Fibroblast of lung (primary cell): Measurements from ENCODE around the gene MRC2. TPM values are rescaled to one million over a fixed set of nuclear protein-coding genes. Genes with fewer than 3 reads are reported as not detected.

ENCODE experiments used
- DNase-seq, 2 donors: peaks; one replicate each; pipeline versions ENCODE4 v3.0.0 to v3.0.0-alpha.2; 2010; ENCODE audit warnings: low read depth in 2 of 2
- H2AFZ ChIP-seq: 2 replicates; pipeline ENCODE4 v1.5.1; 2012; ENCODE audit warnings: low read length, control low read depth, inconsistent platforms
- H3K27ac ChIP-seq: 2 replicates; pipeline ENCODE4 v1.5.1; 2011; ENCODE audit warnings: low read length, control low read depth; ENCODE audit not compliant: insufficient read depth
- H3K27me3 ChIP-seq: 2 replicates; pipeline ENCODE4 v1.5.1; 2011; ENCODE audit warnings: mild to moderate bottlenecking, low read length; ENCODE audit not compliant: control insufficient read depth, insufficient read depth
- H3K36me3 ChIP-seq: 2 replicates; pipeline ENCODE4 v1.5.1; 2011; ENCODE audit warnings: low read length; ENCODE audit not compliant: control insufficient read depth, insufficient read depth
- H3K4me1 ChIP-seq: 2 replicates; pipeline ENCODE4 v1.5.1; 2011; ENCODE audit warnings: low read length; ENCODE audit not compliant: control insufficient read depth, insufficient read depth; ENCODE audit errors: extremely low read depth
- H3K4me2 ChIP-seq: 2 replicates; pipeline ENCODE4 v1.5.1; 2011; ENCODE audit warnings: low read length, control low read depth; ENCODE audit not compliant: insufficient read depth; ENCODE audit errors: extremely low read depth
- H3K4me3 ChIP-seq, 4 experiments: fragments of 200-600 bp in 1 of 4; sonication (generic) in 1 of 4; replicated peaks in 1 of 4; 2 replicates each; pipeline ENCODE4 v1.5.1; 2011 to 2016; ENCODE audit warnings: low read length in 4 of 4, low read depth in 3 of 4, mild to moderate bottlenecking in 3 of 4, control low read depth in 2 of 4, inconsistent platforms in 1 of 4, mixed read lengths in 1 of 4; ENCODE audit not compliant: insufficient read depth in 1 of 4; ENCODE audit errors: control extremely low read depth in 1 of 4
- H3K79me2 ChIP-seq: 2 replicates; pipeline ENCODE4 v1.5.1; 2012; ENCODE audit warnings: mild to moderate bottlenecking, low read length, inconsistent platforms; ENCODE audit not compliant: control insufficient read depth, insufficient read depth
- H3K9ac ChIP-seq: 2 replicates; pipeline ENCODE4 v1.5.1; 2011; ENCODE audit warnings: mild to moderate bottlenecking, low read length, control low read depth; ENCODE audit not compliant: insufficient read depth
- H3K9me3 ChIP-seq: 2 replicates; pipeline ENCODE4 v1.5.1; 2012; ENCODE audit warnings: low read depth, low read length; ENCODE audit not compliant: control insufficient read depth, insufficient read depth
- H4K20me1 ChIP-seq: 2 replicates; pipeline ENCODE4 v1.5.1; 2011; ENCODE audit warnings: low read length; ENCODE audit not compliant: control insufficient read depth, insufficient read depth; ENCODE audit errors: extremely low read depth
- EZH2 ChIP-seq: IDR thresholded peaks from 2 replicates; pipeline ENCODE4 v1.5.1; 2012; ENCODE audit warnings: low read length, control low read depth, mild to moderate bottlenecking; ENCODE audit errors: missing control alignments
- polyA plus RNA-seq, 2 donors: library from polyadenylated mRNA; depleted of rRNA in 1 of 2; stranded (reverse) in 1 of 2; unstranded in 1 of 2; fragments of >200 nt; gene quantifications; 2 replicates each; pipeline ENCODE4 v1.2.1, GENCODE V29; 2011 to 2012; ENCODE audit warnings: missing spikeins in 1 of 2
- total RNA-seq: library from RNA; depleted of rRNA; stranded (reverse); fragments of >200 nt; gene quantifications from 2 replicates; pipeline ENCODE4 v1.2.1, GENCODE V29; 2014
- TF ChIP-seq, protein P1 (sequence below), 2 donors: IDR thresholded peaks in 1 of 2; conservative IDR thresholded peaks in 1 of 2; 1 replicate in 1 of 2; 2 replicates in 1 of 2; pipeline ENCODE4 v1.5.1; 2011 to 2012; ENCODE audit warnings: low read length in 2 of 2, control low read depth in 1 of 2, inconsistent platforms in 1 of 2, low read depth in 1 of 2, mild to moderate bottlenecking in 1 of 2

MRC2 gene
- total and polyA plus RNA-seq, 2 donors (not counting 1 experiment from before 2014, with no cell fraction given) = 98.7 to 164 TPM

DNA sequence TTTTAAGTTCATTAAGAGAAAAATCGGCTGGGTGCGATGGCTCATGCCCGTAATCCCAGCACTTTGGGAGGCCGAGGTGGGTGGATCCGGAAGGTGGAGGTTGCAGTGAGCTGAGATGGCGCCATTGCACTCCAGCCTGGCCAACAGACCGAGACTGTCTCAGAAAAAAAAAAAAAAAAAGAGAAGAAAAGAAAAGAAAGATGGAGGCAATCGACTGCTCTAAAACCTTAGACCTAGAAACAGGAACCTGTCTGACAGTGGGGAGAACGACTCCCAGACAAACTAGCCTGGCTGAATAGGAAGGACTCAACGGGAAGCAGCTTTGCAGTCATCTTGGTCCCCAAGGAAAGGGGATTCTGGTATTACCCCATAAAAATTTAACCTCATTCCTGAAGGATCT, 13.7 kb downstream of the MRC2 start:
- no peaks in the 10 kb centered on the region for H3K4me1 ChIP-seq
- no peak overlapping the region for H3K4me3 ChIP-seq
- no peak overlapping the region for H3K4me2 ChIP-seq
- H3K27me3 ChIP-seq = no peaks in the 10 kb centered on the region
- H3K36me3 ChIP-seq = peaks cover 3% of the 10 kb centered on the region
- no peak for DNase-seq
- H4K20me1 ChIP-seq = no peaks in the 10 kb centered on the region
- no peak overlapping the region for H3K9ac ChIP-seq
- H3K79me2 ChIP-seq = peaks cover 48% of the 10 kb centered on the region
- no peak overlapping the region for H3K27ac ChIP-seq
- no peak for TF ChIP-seq EZH2
- TF ChIP-seq, protein P1, sequence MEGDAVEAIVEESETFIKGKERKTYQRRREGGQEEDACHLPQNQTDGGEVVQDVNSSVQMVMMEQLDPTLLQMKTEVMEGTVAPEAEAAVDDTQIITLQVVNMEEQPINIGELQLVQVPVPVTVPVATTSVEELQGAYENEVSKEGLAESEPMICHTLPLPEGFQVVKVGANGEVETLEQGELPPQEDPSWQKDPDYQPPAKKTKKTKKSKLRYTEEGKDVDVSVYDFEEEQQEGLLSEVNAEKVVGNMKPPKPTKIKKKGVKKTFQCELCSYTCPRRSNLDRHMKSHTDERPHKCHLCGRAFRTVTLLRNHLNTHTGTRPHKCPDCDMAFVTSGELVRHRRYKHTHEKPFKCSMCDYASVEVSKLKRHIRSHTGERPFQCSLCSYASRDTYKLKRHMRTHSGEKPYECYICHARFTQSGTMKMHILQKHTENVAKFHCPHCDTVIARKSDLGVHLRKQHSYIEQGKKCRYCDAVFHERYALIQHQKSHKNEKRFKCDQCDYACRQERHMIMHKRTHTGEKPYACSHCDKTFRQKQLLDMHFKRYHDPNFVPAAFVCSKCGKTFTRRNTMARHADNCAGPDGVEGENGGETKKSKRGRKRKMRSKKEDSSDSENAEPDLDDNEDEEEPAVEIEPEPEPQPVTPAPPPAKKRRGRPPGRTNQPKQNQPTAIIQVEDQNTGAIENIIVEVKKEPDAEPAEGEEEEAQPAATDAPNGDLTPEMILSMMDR (conservative IDR thresholded peaks at IDR 0.05 in 1 of 2, IDR thresholded peaks at IDR 0.05 in 1 of 2; ENCODE audit: low read depth in 1 of 2, low read length in 2 of 2) = no peak
- no peak overlapping the region for H2AFZ ChIP-seq
- no peaks in the 10 kb centered on the region for H3K9me3 ChIP-seq

DNA sequence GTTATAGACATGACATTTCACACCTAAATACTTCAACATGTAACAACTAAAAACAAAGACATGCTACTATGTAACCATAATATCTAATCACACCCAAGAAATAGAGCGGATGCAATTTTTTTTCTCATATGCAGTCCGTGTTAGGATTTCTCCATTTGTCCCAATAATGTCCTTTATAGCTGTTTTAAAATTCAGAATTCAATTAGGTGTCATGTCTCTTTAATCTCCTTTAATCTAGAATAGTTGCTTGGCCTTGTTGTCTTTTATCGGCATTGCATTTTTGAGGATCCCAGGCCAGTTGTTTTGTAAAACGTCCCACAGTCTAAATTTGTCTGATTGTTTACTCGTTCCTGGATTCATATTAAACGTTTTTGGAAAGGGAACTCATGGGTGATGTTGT, 14.5 kb downstream of the MRC2 start:
- Histone ChIP-seq H3K4me3 (no peak overlapping the region), H3K9ac (no peak overlapping the region), H3K27me3 (no peaks in the 10 kb centered on the region), H3K9me3 (no peaks in the 10 kb centered on the region), H2AFZ (no peak overlapping the region), H3K27ac (no peak overlapping the region), H3K36me3 (peaks cover 3% of the 10 kb centered on the region), H4K20me1 (no peaks in the 10 kb centered on the region), H3K4me1 (no peaks in the 10 kb centered on the region), H3K79me2 (peaks cover 46% of the 10 kb centered on the region), H3K4me2 (no peak overlapping the region)
- DNase-seq = no peak
- TF ChIP-seq, protein P1 (conservative IDR thresholded peaks at IDR 0.05 in 1 of 2, IDR thresholded peaks at IDR 0.05 in 1 of 2; ENCODE audit: low read depth in 1 of 2, low read length in 2 of 2) = no peak
- TF ChIP-seq EZH2 = no peak

DNA sequence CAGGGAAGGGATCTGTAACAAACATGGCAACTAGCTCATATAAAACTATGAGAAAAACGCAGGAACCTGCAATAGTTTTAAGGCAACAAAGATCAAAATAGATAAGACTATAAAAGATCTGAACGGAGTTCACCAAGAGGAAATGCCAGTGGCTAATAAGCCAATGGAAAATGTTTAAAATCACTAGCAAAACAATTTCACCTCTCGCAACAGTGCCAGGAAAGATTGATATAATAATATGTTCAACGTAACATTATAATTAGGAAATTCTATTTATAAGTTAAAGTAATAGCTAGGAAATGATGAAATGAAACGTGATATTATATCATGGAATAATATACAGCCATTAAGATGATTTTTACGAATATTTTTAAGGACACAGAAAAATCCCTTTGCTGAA, 16.0 kb downstream of the MRC2 start:
- H3K9me3 ChIP-seq = no peaks in the 10 kb centered on the region
- no peak for DNase-seq
- H3K36me3 ChIP-seq = peaks cover 2% of the 10 kb centered on the region
- TF ChIP-seq, protein P1 (conservative IDR thresholded peaks at IDR 0.05 in 1 of 2, IDR thresholded peaks at IDR 0.05 in 1 of 2; ENCODE audit: low read depth in 1 of 2, low read length in 2 of 2) = no peak
- no peak for TF ChIP-seq EZH2
- H3K9ac ChIP-seq = no peak overlapping the region
- H2AFZ ChIP-seq = no peak overlapping the region
- H4K20me1 ChIP-seq = no peaks in the 10 kb centered on the region
- H3K4me3 ChIP-seq = no peak overlapping the region
- H3K27ac ChIP-seq = no peak overlapping the region
- H3K79me2 ChIP-seq = peaks cover 37% of the 10 kb centered on the region
- H3K4me2 ChIP-seq = no peak overlapping the region
- no peaks in the 10 kb centered on the region for H3K27me3 ChIP-seq
- peaks cover 2% of the 10 kb centered on the region for H3K4me1 ChIP-seq
